Measurements from ENCODE around the gene ADGRF5.

The ADGRF5 gene

DNA sequence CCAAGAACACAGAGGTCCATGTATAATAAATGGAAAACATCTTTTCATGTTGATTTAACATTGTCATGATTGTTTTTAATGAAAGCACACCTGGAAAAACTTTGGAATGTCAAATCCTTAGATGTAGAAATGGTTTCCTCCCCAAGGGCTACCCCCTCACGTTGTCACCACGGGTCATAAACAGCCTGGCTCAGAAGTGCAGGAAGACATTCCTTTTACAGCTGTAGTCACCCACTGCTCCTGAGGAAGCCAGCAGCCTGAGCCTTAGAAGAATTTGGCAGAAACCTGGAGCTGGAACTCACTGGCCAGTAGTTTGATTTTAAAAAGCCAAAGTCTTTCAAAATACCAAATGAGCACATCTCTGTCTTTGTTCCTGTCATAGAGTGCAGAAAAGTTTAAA, 23.7 kb downstream of the ADGRF5 start:
- TF ChIP-seq POLR2A (IDR thresholded peaks at IDR 0.05; ENCODE audit: extremely low read depth, insufficient read length), result no peak
- TF ChIP-seq, protein P1, sequence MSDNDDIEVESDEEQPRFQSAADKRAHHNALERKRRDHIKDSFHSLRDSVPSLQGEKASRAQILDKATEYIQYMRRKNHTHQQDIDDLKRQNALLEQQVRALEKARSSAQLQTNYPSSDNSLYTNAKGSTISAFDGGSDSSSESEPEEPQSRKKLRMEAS (IDR thresholded peaks at IDR 0.05; ENCODE audit: low read depth, low read length), result no peak
- TF ChIP-seq MYC (IDR thresholded peaks at IDR 0.05; ENCODE audit: low read depth, low read length), result no peak
- TF ChIP-seq, protein P2, sequence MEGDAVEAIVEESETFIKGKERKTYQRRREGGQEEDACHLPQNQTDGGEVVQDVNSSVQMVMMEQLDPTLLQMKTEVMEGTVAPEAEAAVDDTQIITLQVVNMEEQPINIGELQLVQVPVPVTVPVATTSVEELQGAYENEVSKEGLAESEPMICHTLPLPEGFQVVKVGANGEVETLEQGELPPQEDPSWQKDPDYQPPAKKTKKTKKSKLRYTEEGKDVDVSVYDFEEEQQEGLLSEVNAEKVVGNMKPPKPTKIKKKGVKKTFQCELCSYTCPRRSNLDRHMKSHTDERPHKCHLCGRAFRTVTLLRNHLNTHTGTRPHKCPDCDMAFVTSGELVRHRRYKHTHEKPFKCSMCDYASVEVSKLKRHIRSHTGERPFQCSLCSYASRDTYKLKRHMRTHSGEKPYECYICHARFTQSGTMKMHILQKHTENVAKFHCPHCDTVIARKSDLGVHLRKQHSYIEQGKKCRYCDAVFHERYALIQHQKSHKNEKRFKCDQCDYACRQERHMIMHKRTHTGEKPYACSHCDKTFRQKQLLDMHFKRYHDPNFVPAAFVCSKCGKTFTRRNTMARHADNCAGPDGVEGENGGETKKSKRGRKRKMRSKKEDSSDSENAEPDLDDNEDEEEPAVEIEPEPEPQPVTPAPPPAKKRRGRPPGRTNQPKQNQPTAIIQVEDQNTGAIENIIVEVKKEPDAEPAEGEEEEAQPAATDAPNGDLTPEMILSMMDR (IDR thresholded peaks at IDR 0.05; ENCODE audit: low read depth, low read length), result no peak
- no peak overlapping the region for H3K4me3 ChIP-seq (ENCODE audit: low read depth, low read length)
- DNase-seq (ENCODE audit: low read depth), result no peak

DNA sequence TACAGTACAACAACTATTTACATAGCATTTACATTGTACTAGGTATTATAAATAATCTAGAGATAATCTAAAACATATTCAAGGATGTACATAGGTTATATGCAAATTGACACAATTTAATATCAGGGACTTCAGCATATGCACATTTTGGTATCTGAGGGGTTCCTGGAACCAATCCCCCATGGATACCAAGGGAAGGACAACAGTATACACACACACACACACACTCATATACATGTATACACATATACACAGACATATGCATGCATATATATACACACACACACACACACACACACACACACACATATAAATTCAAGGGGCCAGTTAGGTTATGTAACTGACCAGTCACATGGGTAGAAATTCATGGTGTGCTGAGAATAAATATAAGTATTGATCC, 24.9 kb downstream of the ADGRF5 start:
- H3K4me3 ChIP-seq (ENCODE audit: low read depth, low read length), result no peak overlapping the region
- no peak for DNase-seq (ENCODE audit: low read depth)
- no peak for TF ChIP-seq MYC (IDR thresholded peaks at IDR 0.05; ENCODE audit: low read depth, low read length)
- no peak for TF ChIP-seq POLR2A (IDR thresholded peaks at IDR 0.05; ENCODE audit: extremely low read depth, insufficient read length)
- TF ChIP-seq, protein P1 (IDR thresholded peaks at IDR 0.05; ENCODE audit: low read depth, low read length), result no peak
- TF ChIP-seq, protein P2 (IDR thresholded peaks at IDR 0.05; ENCODE audit: low read depth, low read length), result no peak

DNA sequence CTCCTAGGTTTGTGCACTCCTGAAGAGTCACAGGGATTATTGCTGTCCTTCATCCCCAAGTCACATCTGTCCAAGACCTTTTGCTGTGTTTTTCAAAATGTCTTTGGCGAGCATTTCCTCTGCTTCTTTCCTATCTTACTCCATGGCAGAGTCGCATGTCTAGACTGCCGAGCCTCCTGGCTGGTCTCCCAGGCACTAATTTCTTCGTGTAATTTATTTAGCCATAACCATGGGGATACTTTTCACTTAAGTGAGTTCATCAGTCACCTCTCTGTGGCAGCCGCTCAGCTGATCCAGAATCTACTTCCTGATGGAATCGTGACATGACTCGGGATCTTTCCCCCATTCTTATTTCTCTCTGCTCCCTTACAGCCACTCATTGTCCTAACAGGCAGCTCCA, 25.8 kb downstream of the ADGRF5 start:
- no peak for DNase-seq (ENCODE audit: low read depth)
- no peak overlapping the region for H3K4me3 ChIP-seq (ENCODE audit: low read depth, low read length)
- TF ChIP-seq, protein P1 (IDR thresholded peaks at IDR 0.05; ENCODE audit: low read depth, low read length), result no peak
- no peak for TF ChIP-seq MYC (IDR thresholded peaks at IDR 0.05; ENCODE audit: low read depth, low read length)
- TF ChIP-seq POLR2A (IDR thresholded peaks at IDR 0.05; ENCODE audit: extremely low read depth, insufficient read length), result no peak
- TF ChIP-seq, protein P2 (IDR thresholded peaks at IDR 0.05; ENCODE audit: low read depth, low read length), result no peak

DNA sequence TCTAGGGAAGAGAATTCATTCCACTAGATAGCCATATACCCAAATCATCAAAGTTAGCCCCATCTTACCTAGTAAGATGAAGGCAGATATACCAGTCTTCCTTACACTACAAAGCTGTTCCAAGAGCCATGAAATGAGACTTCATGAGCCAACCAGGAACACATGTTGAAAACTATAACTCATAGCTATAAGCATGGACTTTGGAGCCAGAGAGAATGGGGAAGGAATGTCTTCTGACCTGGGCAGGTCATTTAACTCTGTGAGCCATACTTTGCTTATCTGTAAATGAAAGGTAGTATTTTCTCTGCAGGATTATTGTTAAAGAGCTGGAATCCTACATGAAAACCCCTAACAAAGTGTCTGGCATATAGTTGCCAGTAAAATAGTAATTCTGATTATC, 27.3 kb downstream of the ADGRF5 start:
- TF ChIP-seq POLR2A (IDR thresholded peaks at IDR 0.05; ENCODE audit: extremely low read depth, insufficient read length) (no peak), MYC (IDR thresholded peaks at IDR 0.05; ENCODE audit: low read depth, low read length) (no peak)
- TF ChIP-seq, protein P1 (IDR thresholded peaks at IDR 0.05; ENCODE audit: low read depth, low read length), result no peak
- TF ChIP-seq, protein P2 (IDR thresholded peaks at IDR 0.05; ENCODE audit: low read depth, low read length), result no peak
- DNase-seq (ENCODE audit: low read depth), result no peak
- H3K4me3 ChIP-seq (ENCODE audit: low read depth, low read length), result no peak overlapping the region

DNA sequence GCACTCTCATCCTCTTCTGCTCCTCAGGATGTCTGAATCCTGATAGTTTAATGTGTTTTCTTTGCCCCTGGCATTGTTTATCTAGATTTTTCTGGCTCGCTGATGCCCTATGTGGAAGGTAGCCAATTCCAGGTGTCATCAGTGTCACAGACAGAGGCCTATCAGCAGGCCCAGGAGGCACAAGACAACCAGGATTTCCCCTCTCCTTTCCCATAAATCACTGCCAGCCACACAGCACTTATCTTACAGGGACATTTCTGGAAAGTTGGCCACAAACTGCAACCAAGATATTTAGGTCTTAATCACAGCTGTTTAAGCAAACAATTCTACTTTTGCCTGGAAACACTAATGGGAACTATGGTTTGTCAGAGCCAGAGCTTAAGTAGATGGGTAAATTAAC, 28.1 kb downstream of the ADGRF5 start:
- DNase-seq (ENCODE audit: low read depth), result no peak
- H3K4me3 ChIP-seq (ENCODE audit: low read depth, low read length), result no peak overlapping the region
- TF ChIP-seq POLR2A (IDR thresholded peaks at IDR 0.05; ENCODE audit: extremely low read depth, insufficient read length) (no peak), MYC (IDR thresholded peaks at IDR 0.05; ENCODE audit: low read depth, low read length) (no peak)
- TF ChIP-seq, protein P2 (IDR thresholded peaks at IDR 0.05; ENCODE audit: low read depth, low read length), result no peak
- TF ChIP-seq, protein P1 (IDR thresholded peaks at IDR 0.05; ENCODE audit: low read depth, low read length), result no peak
